Spleen (tissue), 11 donors: Measurements from ENCODE around the gene TBC1D21. TPM values are rescaled to one million over a fixed set of nuclear protein-coding genes. Genes with fewer than 3 reads are reported as not detected.

Source experiments
- DNase-seq: peaks from one replicate; pipeline ENCODE4 v3.0.0-alpha.2; 2020
- H3K27ac ChIP-seq, 8 donors: fragments of 200-600 bp; sonication (generic) in 7 of 8; 1 replicate in 4 of 8; 2 replicates in 4 of 8; pipeline versions ENCODE4 v1.5.0 to v1.8.0; 2016 to 2021; ENCODE audit warnings: inconsistent platforms in 4 of 8, mild to moderate bottlenecking in 4 of 8, moderate library complexity in 1 of 8
- H3K27me3 ChIP-seq, 7 donors: fragments of 200-600 bp; sonication (generic) in 6 of 7; replicated peaks in 1 of 7; 1 replicate in 4 of 7; 2 replicates in 3 of 7; pipeline versions ENCODE4 v1.5.0 to v1.8.0; 2016 to 2021; ENCODE audit warnings: inconsistent platforms in 3 of 7, mild to moderate bottlenecking in 1 of 7
- H3K36me3 ChIP-seq, 6 donors: fragments of 200-600 bp; sonication (generic) in 5 of 6; 1 replicate in 4 of 6; 2 replicates in 2 of 6; pipeline versions ENCODE4 v1.5.0 to v1.8.0; 2016 to 2021; ENCODE audit warnings: inconsistent platforms in 2 of 6
- H3K4me1 ChIP-seq, 6 donors: fragments of 200-600 bp; sonication (generic) in 5 of 6; 1 replicate in 3 of 6; 2 replicates in 3 of 6; pipeline versions ENCODE4 v1.5.0 to v1.8.0; 2016 to 2021; ENCODE audit warnings: inconsistent platforms in 3 of 6
- H3K4me3 ChIP-seq, 8 donors: fragments of 200-600 bp; sonication (generic) in 7 of 8; 1 replicate in 4 of 8; 2 replicates in 4 of 8; pipeline versions ENCODE4 v1.5.0 to v1.8.0; 2016 to 2021; ENCODE audit warnings: inconsistent platforms in 4 of 8, mild to moderate bottlenecking in 4 of 8, moderate library complexity in 2 of 8
- H3K9me3 ChIP-seq, 8 donors: fragments of 200-600 bp; sonication (generic) in 7 of 8; 1 replicate in 4 of 8; 2 replicates in 4 of 8; pipeline versions ENCODE4 v1.5.0 to v1.8.0; 2016 to 2021; ENCODE audit warnings: inconsistent platforms in 4 of 8
- POLR2A ChIP-seq, 3 donors: fragments of 450-650 bp; IDR thresholded peaks; one replicate each; pipeline ENCODE4 v1.5.1; 2017; ENCODE audit warnings: antibody characterized with exemption in 3 of 3, mild to moderate bottlenecking in 1 of 3
- POLR2AphosphoS5 ChIP-seq, 3 donors: sonication (generic); formaldehyde crosslinking; IDR thresholded peaks; one replicate each; pipeline ENCODE4 v1.5.1; 2017; ENCODE audit warnings: antibody characterized with exemption in 3 of 3
- WGBS, 5 donors: extraction: QIAGEN DNeasy Blood & Tissue Kit in 3 of 5; methylation state at CpG; one replicate each; pipeline versions ENCODE4 v1.1.5 to v1.1.7; 2013 to 2018; 5-methylcytosine and 5-hydroxymethylcytosine counted together
- intact Hi-C: fragments of 100-400 bp; cut with DNase I; formaldehyde crosslinking; loops from one replicate; pipeline ENCODE4 v1.15.0; 2023; ENCODE audit warnings: low total_unique reads
- polyA plus RNA-seq, 3 donors: library from polyadenylated mRNA; stranded (reverse); fragments of 200-250 nt; gene quantifications; one replicate each; pipeline ENCODE4 v1.2.1, GENCODE V29; 2013
- total RNA-seq, 7 donors: library from RNA; depleted of rRNA in 3 of 7; stranded (reverse); fragments of >200 nt in 3 of 7; fragmentation: NEBNext Ultra II Directional in 4 of 7; extraction: Animal tissue kit (Norgen Biotek cat#: 25700) in 4 of 7; gene quantifications; one replicate each; pipeline versions ENCODE4 v1.1.0 to v1.2.1, GENCODE V29; 2016 to 2021
- TF ChIP-seq, protein P1 (sequence below), 11 experiments: fragments of 200-600 bp in 7 of 11; fragments of 450-650 bp in 4 of 11; sonication (generic) in 4 of 11; IDR thresholded peaks in 8 of 11; conservative IDR thresholded peaks in 3 of 11; 1 replicate in 7 of 11; 2 replicates in 4 of 11; pipeline versions ENCODE4 v1.4.0 to v1.8.0; 2016 to 2021; ENCODE audit warnings: antibody characterized with exemption in 11 of 11, inconsistent platforms in 4 of 11, mild to moderate bottlenecking in 1 of 11
- donor health status: healthy with polysubstance abuse.
- donor health status: DM: no; HTN: no; CAD: no; lungs with moderate emphysema.
- donor health status: DM: no; HTN: no; CAD: no.
- donor health status: Bipolar disorder and iron deficiency.
- donor health status: healthy.
- donor health status: DM: no; HTN: no; CAD: no.
- donor health status: DM: yes; HTN: yes; CAD: no.

The TBC1D21 gene
- total and polyA plus RNA-seq, 10 donors, result not detected

DNA sequence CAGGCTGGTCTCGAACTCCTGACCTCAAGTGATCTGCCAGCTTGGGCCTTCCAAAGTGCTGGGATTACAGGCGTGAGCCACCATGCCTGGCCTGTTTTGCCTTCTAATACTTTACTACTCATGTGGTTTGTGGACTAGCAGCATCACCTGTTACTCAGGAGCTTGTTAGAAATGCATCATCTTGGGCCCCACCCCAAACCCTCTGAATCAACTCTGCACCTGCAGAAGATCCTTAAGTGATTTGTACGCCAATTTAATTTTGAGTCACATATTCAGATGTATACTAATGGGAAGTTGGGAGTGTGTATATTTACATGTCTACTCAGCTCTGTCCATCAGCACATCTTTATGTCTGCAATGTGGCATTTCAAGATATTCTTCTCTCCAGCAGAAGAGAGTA lies 6.1 kb downstream of the TBC1D21 start:
- Histone ChIP-seq H3K36me3 (no peaks in the 10 kb centered on the region), H3K27me3 (peaks cover 0 to 44% (median 0%) of the 10 kb centered on the region in 7 donors), H3K9me3 (no peaks in the 10 kb centered on the region), H3K4me3 (no peak overlapping the region), H3K27ac (no peak overlapping the region), H3K4me1 (no peaks in the 10 kb centered on the region)
- intact Hi-C loops, result no loop called here
- TF ChIP-seq POLR2A (IDR thresholded peaks at IDR 0.05), result no peak
- TF ChIP-seq, protein P1, sequence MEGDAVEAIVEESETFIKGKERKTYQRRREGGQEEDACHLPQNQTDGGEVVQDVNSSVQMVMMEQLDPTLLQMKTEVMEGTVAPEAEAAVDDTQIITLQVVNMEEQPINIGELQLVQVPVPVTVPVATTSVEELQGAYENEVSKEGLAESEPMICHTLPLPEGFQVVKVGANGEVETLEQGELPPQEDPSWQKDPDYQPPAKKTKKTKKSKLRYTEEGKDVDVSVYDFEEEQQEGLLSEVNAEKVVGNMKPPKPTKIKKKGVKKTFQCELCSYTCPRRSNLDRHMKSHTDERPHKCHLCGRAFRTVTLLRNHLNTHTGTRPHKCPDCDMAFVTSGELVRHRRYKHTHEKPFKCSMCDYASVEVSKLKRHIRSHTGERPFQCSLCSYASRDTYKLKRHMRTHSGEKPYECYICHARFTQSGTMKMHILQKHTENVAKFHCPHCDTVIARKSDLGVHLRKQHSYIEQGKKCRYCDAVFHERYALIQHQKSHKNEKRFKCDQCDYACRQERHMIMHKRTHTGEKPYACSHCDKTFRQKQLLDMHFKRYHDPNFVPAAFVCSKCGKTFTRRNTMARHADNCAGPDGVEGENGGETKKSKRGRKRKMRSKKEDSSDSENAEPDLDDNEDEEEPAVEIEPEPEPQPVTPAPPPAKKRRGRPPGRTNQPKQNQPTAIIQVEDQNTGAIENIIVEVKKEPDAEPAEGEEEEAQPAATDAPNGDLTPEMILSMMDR (IDR thresholded peaks at IDR 0.05 in 8 of 11, conservative IDR thresholded peaks at IDR 0.05 in 3 of 11), result no peak
- TF ChIP-seq POLR2AphosphoS5 (IDR thresholded peaks at IDR 0.05), result no peak
- 59 to 69% (median 68%) methylated on average over 3 of the region's 3 CpGs for WGBS, 5 donors
- no peak for DNase-seq

DNA sequence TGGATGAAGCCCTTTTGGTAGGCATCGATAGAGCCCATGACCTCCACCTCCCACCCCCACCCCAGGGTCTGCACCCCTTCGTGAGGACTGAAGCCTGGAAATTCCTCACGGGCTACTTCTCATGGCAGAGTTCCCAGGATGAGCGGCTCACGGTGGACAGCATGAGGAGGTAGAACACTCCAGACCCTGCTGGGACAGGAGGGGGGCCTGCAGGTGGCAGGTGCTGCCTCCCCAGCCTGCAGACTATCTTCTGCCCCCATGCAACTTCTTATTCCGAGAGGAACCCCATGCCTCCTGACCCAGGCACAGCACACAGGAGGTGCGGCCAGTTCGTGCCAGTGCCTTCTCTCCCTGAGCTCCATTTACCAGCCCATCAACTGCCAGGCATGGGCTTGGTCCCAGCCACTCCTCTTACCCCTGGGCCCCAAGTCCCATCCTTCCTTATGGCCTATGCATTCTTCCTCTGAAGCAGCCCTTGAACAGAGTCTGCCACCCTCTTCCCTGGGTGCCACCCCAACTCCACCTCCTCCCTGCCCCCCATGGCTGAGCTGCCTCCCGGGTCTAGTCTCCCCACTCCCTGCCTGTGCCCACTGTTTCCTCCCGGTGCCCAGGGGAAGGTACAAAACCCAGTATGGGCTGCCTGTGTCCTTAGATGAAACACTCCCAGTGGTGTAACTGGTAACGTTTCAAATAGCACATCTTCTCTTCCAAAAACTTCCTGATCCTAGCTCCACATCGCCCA lies 8.4 kb downstream of the TBC1D21 start:
- H3K36me3 ChIP-seq, result no peaks in the 10 kb centered on the region
- no peak overlapping the region for H3K27ac ChIP-seq
- 74 to 86% (median 79%) methylated on average over 11 to 12 of the region's 12 CpGs for WGBS, 5 donors
- H3K4me1 ChIP-seq, result no peaks in the 10 kb centered on the region
- H3K27me3 ChIP-seq, result peaks cover 0 to 26% (median 0%) of the 10 kb centered on the region in 7 donors
- no peak for TF ChIP-seq POLR2AphosphoS5 (IDR thresholded peaks at IDR 0.05)
- TF ChIP-seq POLR2A (IDR thresholded peaks at IDR 0.05), result no peak
- H3K9me3 ChIP-seq, result no peaks in the 10 kb centered on the region
- no peak overlapping the region for H3K4me3 ChIP-seq
- DNase-seq, result no peak
- intact Hi-C loops, result no loop called here

- WGBS, 5 donors, result 78 to 95% (median 88%) methylated on average over 7 to 10 of the region's 10 CpGs
- no peak for DNase-seq
- intact Hi-C loops, result no loop called here
- TF ChIP-seq, protein P1 (IDR thresholded peaks at IDR 0.05 in 8 of 11, conservative IDR thresholded peaks at IDR 0.05 in 3 of 11), result no peak
- TF ChIP-seq POLR2AphosphoS5 (IDR thresholded peaks at IDR 0.05), result no peak
- Histone ChIP-seq H3K9me3 (no peaks in the 10 kb centered on the region), H3K36me3 (no peaks in the 10 kb centered on the region), H3K4me3 (no peak overlapping the region), H3K4me1 (no peaks in the 10 kb centered on the region), H3K27me3 (peaks cover 0 to 26% (median 0%) of the 10 kb centered on the region in 7 donors), H3K27ac (no peak overlapping the region)
Measured at GRCh38 chr15:73882761-73883419, 9.5 kb downstream of the TBC1D21 start.

GRCh38 chr15:73884159-73884558 lies 10.8 kb downstream of the TBC1D21 start:
- DNase-seq, result no peak
- Histone ChIP-seq H3K36me3 (no peaks in the 10 kb centered on the region), H3K27ac (no peak overlapping the region), H3K4me3 (no peak overlapping the region), H3K27me3 (peaks cover 0 to 26% (median 0%) of the 10 kb centered on the region in 7 donors), H3K4me1 (no peaks in the 10 kb centered on the region), H3K9me3 (no peaks in the 10 kb centered on the region)
- intact Hi-C loops, result no loop called here
- TF ChIP-seq, protein P1 (IDR thresholded peaks at IDR 0.05 in 8 of 11, conservative IDR thresholded peaks at IDR 0.05 in 3 of 11), result no peak
- TF ChIP-seq POLR2A (IDR thresholded peaks at IDR 0.05), result no peak
- TF ChIP-seq POLR2AphosphoS5 (IDR thresholded peaks at IDR 0.05), result no peak
- 48 to 82% (median 70%) methylated on average over 3 of the region's 3 CpGs for WGBS, 5 donors
